Endothelial cell of umbilical vein (primary cell): ENCODE results near the gene KCNG2. TPM values are rescaled to one million over a fixed set of nuclear protein-coding genes. Genes with fewer than 3 reads are reported as not detected.

Experiments
- BruUV-seq: library from RNA; stranded (reverse); fragments of 400-500 nt; replicated peaks from 2 replicates; lab custom pipeline; 2021; lab: Mats Ljungman, UMichigan
- CTCF ChIA-PET: fragments of 300-600, 350-600 bp; sonication (Branson Sonifier 250); formaldehyde crosslinking; loops from one replicate; lab custom pipeline; 2021; ENCODE audit warnings: antibody characterized with exemption, inconsistent platforms; lab: Charles Lee
- POLR2A ChIA-PET: fragments of 300-600, 350-600 bp; sonication (Branson Sonifier 250); formaldehyde crosslinking; loops from one replicate; lab custom pipeline; 2021; ENCODE audit warnings: antibody characterized with exemption, inconsistent platforms; lab: Charles Lee
- DNase-seq: peaks from one replicate; pipeline ENCODE4 v3.0.0-alpha.2; 2011; ENCODE audit warnings: low read depth, low spot score
- FAIRE-seq: peaks from 2 replicates; lab custom pipeline; 2011; peaks lifted over from hg19 to GRCh38; lab: Jason Lieb, UNC
- H2AFZ ChIP-seq: 2 replicates; pipeline ENCODE4 v1.6.0; 2012; ENCODE audit warnings: low read depth, low read length, control low read depth, inconsistent platforms
- H3K27ac ChIP-seq: 2 replicates; pipeline ENCODE4 v1.5.1; 2011; ENCODE audit warnings: low read depth, mild to moderate bottlenecking, control low read depth, low read length, moderate library complexity; ENCODE audit not compliant: insufficient read depth
- H3K27me3 ChIP-seq, 2 experiments: 2 replicates each; pipeline versions ENCODE4 v1.6.0 to v1.6.1; 2011; ENCODE audit warnings: low read length in 2 of 2, mixed read lengths in 1 of 2; ENCODE audit not compliant: control insufficient read depth in 2 of 2, insufficient read depth in 2 of 2
- H3K36me3 ChIP-seq, 2 experiments: 2 replicates in 1 of 2; 3 replicates in 1 of 2; pipeline ENCODE4 v1.5.1; 2011; ENCODE audit warnings: low read length in 2 of 2, mild to moderate bottlenecking in 1 of 2, moderate library complexity in 1 of 2; ENCODE audit not compliant: control insufficient read depth in 2 of 2, insufficient read depth in 2 of 2; ENCODE audit errors: extremely low read depth in 1 of 2
- H3K4me1 ChIP-seq: 3 replicates; pipeline ENCODE4 v1.5.1; 2011; ENCODE audit warnings: mild to moderate bottlenecking, low read length; ENCODE audit not compliant: control insufficient read depth, insufficient read depth; ENCODE audit errors: extremely low read depth
- H3K4me2 ChIP-seq: 2 replicates; pipeline ENCODE4 v1.6.1; 2011; ENCODE audit warnings: low read length, control low read depth, mixed read lengths; ENCODE audit not compliant: insufficient read depth
- H3K4me3 ChIP-seq, 3 experiments: fragments of 200-600 bp in 1 of 3; sonication (generic), shearing (Covaris generic) in 1 of 3; replicated peaks in 1 of 3; 2 replicates each; pipeline ENCODE4 v1.5.1; 2011 to 2016; ENCODE audit warnings: control low read depth in 3 of 3, low read length in 3 of 3, mild to moderate bottlenecking in 2 of 3, inconsistent platforms in 1 of 3, low read depth in 1 of 3, moderate library complexity in 1 of 3; ENCODE audit not compliant: insufficient read depth in 1 of 3
- H3K79me2 ChIP-seq: 2 replicates; pipeline ENCODE4 v1.6.0; 2012; ENCODE audit warnings: low read length, inconsistent platforms; ENCODE audit not compliant: control insufficient read depth, insufficient read depth
- H3K9ac ChIP-seq: replicated peaks from 2 replicates; pipeline ENCODE3; 2011; ENCODE audit warnings: low read length, control low read depth; ENCODE audit not compliant: insufficient read depth; ENCODE audit errors: extremely low read depth
- H3K9me1 ChIP-seq: replicated peaks from 3 replicates; pipeline ENCODE4 v1.6.0; 2011; ENCODE audit warnings: mild to moderate bottlenecking, low read length; ENCODE audit not compliant: control insufficient read depth, insufficient read depth; ENCODE audit errors: extremely low read depth
- H3K9me3 ChIP-seq: replicated peaks from 2 replicates; pipeline ENCODE4 v1.5.1; 2012; ENCODE audit warnings: low read length, inconsistent platforms; ENCODE audit not compliant: control insufficient read depth, insufficient read depth
- H4K20me1 ChIP-seq: replicated peaks from 2 replicates; pipeline ENCODE3; 2011; ENCODE audit warnings: mild to moderate bottlenecking, low read length; ENCODE audit not compliant: control insufficient read depth, insufficient read depth; ENCODE audit errors: extremely low read depth
- CTCF ChIP-seq, 2 donors: IDR thresholded peaks; 1 replicate in 1 of 2; 2 replicates in 1 of 2; pipeline ENCODE4 v1.5.1; 2011; ENCODE audit warnings: low read length in 2 of 2, mild to moderate bottlenecking in 2 of 2, moderate library complexity in 2 of 2, control low read depth in 1 of 2, inconsistent platforms in 1 of 2, low read depth in 1 of 2; ENCODE audit not compliant: insufficient read depth in 1 of 2; ENCODE audit errors: extremely low read depth in 1 of 2
- FOS ChIP-seq: IDR thresholded peaks from 2 replicates; pipeline ENCODE4 v1.6.1; 2011; ENCODE audit warnings: mild to moderate bottlenecking, low read length, moderate library complexity, borderline replicate concordance; ENCODE audit not compliant: insufficient read depth
- GATA2 ChIP-seq: IDR thresholded peaks from 2 replicates; pipeline ENCODE4 v1.7.0; 2011; ENCODE audit warnings: low read depth, mild to moderate bottlenecking, moderate library complexity, mixed read lengths, low read length; ENCODE audit not compliant: insufficient read length, insufficient read depth
- JUN ChIP-seq: IDR thresholded peaks from 2 replicates; pipeline ENCODE4 v1.6.1; 2011; ENCODE audit warnings: borderline replicate concordance, low read depth; ENCODE audit not compliant: insufficient read length, insufficient read depth
- MAX ChIP-seq: IDR thresholded peaks from 2 replicates; pipeline ENCODE4 v1.6.1; 2011; ENCODE audit not compliant: insufficient read depth, insufficient read length
- MYC ChIP-seq: IDR thresholded peaks from one replicate; pipeline ENCODE4 v1.6.1; 2011; ENCODE audit warnings: mild to moderate bottlenecking, low read depth, low read length
- POLR2A ChIP-seq: IDR thresholded peaks from 2 replicates; pipeline ENCODE4 v1.6.1; 2012; ENCODE audit warnings: low read depth, mild to moderate bottlenecking, control low read depth, low read length
- dilution Hi-C: fragments of 300-500 bp; cut with MboI; formaldehyde crosslinking; loops from one replicate; pipeline ENCODE4 v1.15.0; 2019; ENCODE audit warnings: low sequenced_read_pairs; ENCODE audit not compliant: extremely low pct_ligation_motif_present
- intact Hi-C: fragments of 100-400 bp; cut with micrococcal nuclease; formaldehyde crosslinking; loops from one replicate; pipeline ENCODE4 v1.10.0; 2022
- polyA plus RNA-seq, 4 experiments: library from polyadenylated mRNA; depleted of rRNA in 3 of 4; stranded (reverse) in 3 of 4; unstranded in 1 of 4; fragments of >200 nt; gene quantifications; 2 replicates each; pipeline versions ENCODE4 v1.2.1 to v1.2.3, GENCODE V29; 2011 to 2012; ENCODE audit warnings: missing spikeins in 1 of 4
- total RNA-seq: library from RNA; stranded (reverse); gene quantifications from 2 replicates; pipeline ENCODE4 v1.2.3, GENCODE V29; 2021

Gene KCNG2
- total and polyA plus RNA-seq, 2 donors (not counting 3 experiments of a cell fraction or from before 2014, with no cell fraction given), result not detected

- H3K4me2 ChIP-seq, result no peak overlapping the region
- H4K20me1 ChIP-seq, result no peaks in the 10 kb centered on the region
- no peak overlapping the region for H3K4me3 ChIP-seq
- CTCF ChIA-PET, result no interaction called here
- H3K4me1 ChIP-seq, result no peaks in the 10 kb centered on the region
- FAIRE-seq (no peak), DNase-seq (no peak)
- BruUV-seq, result no TSS peak
- H3K79me2 ChIP-seq, result no peaks in the 10 kb centered on the region
- no peaks in the 10 kb centered on the region for H3K9me3 ChIP-seq
- H2AFZ ChIP-seq, result no peak overlapping the region
- no peaks in the 10 kb centered on the region for H3K36me3 ChIP-seq
- H3K9me1 ChIP-seq, result no peaks in the 10 kb centered on the region
- POLR2A ChIA-PET, result no interaction called here
- H3K27ac ChIP-seq, result no peak overlapping the region
- dilution Hi-C loops, result no loop called here
- intact Hi-C loops, result no loop called here
- no peak overlapping the region for H3K9ac ChIP-seq
- TF ChIP-seq CTCF (IDR thresholded peaks at IDR 0.05; ENCODE audit: extremely low read depth in 1 of 2, insufficient read depth in 1 of 2, low read depth in 1 of 2, low read length in 2 of 2) (no peak), MAX (no peak), FOS (no peak), GATA2 (no peak), POLR2A (no peak)
- no peaks in the 10 kb centered on the region for H3K27me3 ChIP-seq
Observed at GRCh38 chr18:79875531-79875919, 77.8 kb downstream of the KCNG2 start.

GRCh38 chr18:79875931-79876461 is 78.3 kb downstream of the KCNG2 start:
- H3K4me2 ChIP-seq, result no peak overlapping the region
- H3K4me3 ChIP-seq, result no peak overlapping the region
- intact Hi-C loops, result no loop called here
- no peaks in the 10 kb centered on the region for H3K9me1 ChIP-seq
- no peaks in the 10 kb centered on the region for H3K27me3 ChIP-seq
- H3K9ac ChIP-seq, result no peak overlapping the region
- H3K36me3 ChIP-seq, result no peaks in the 10 kb centered on the region
- ChIA-PET POLR2A (no interaction called here), CTCF (no interaction called here)
- no peaks in the 10 kb centered on the region for H3K79me2 ChIP-seq
- DNase-seq, result no peak
- dilution Hi-C loops, result no loop called here
- no peak for FAIRE-seq
- H4K20me1 ChIP-seq, result no peaks in the 10 kb centered on the region
- no peak overlapping the region for H3K27ac ChIP-seq
- H2AFZ ChIP-seq, result no peak overlapping the region
- BruUV-seq, result no TSS peak
- no peaks in the 10 kb centered on the region for H3K4me1 ChIP-seq
- TF ChIP-seq JUN, result no peak
- no peak for TF ChIP-seq MYC
- no peak for TF ChIP-seq FOS
- no peak for TF ChIP-seq POLR2A
- TF ChIP-seq MAX, result no peak
- TF ChIP-seq GATA2, result no peak
- H3K9me3 ChIP-seq, result no peaks in the 10 kb centered on the region
